Nephron progenitor cell (in vitro differentiated cells): ENCODE measurements around the gene EVI5L.
"Not testable (repeated sequence)": the region's sequence is repeated elsewhere in the genome, so short reads cannot be mapped to it uniquely, and the experiment has no call there.

ENCODE experiments used
- DNase-seq: peaks from one replicate; pipeline ENCODE4 v3.0.0; 2021
- H3K27ac Mint-ChIP-seq: 2 replicates; pipeline ENCODE4 v1.8.0; 2021; ENCODE audit warnings: mild to moderate bottlenecking, moderate library complexity, mixed read lengths
- H3K27me3 Mint-ChIP-seq: 2 replicates; pipeline ENCODE4 v1.8.0; 2021; ENCODE audit warnings: mild to moderate bottlenecking, low read depth, mixed read lengths; ENCODE audit not compliant: poor library complexity
- H3K36me3 Mint-ChIP-seq: 2 replicates; pipeline ENCODE4 v1.8.0; 2021; ENCODE audit warnings: low read depth, mixed read lengths
- H3K4me1 Mint-ChIP-seq: 2 replicates; pipeline ENCODE4 v1.8.0; 2021; ENCODE audit warnings: mixed read lengths
- H3K4me3 Mint-ChIP-seq: 2 replicates; pipeline ENCODE4 v1.8.0; 2021; ENCODE audit warnings: mild to moderate bottlenecking, moderate library complexity, mixed read lengths
- H3K9me3 Mint-ChIP-seq: 2 replicates; pipeline ENCODE4 v1.8.0; 2021; ENCODE audit warnings: mild to moderate bottlenecking, moderate library complexity, mixed read lengths
- TF ChIP-seq, protein P1 (sequence below): fragments of 200-600 bp; sonication (generic); IDR thresholded peaks from 2 replicates; pipeline ENCODE4 v1.5.0; 2021; ENCODE audit warnings: antibody characterized with exemption

Gene EVI5L

DNA sequence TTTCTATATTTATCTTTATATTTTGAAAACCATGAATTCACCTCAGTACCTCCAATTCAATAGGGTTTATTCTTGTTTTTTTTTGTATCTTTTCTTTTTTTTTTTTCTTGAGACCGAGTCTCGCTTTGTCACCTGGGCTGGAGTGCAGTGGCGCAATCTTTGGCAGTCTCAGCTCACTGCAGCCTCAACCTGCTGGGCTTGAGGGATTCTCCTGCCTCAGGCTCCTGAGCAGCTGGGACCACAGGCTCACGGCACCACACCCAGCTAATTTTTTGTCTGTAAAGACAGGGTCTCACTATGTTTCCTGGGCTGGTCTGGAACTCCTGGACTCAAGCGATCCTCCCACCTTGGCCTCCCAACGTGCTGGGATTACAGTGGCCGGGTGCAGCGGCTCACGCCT, 23.1 kb upstream of the EVI5L start:
- no peak overlapping the region for H3K4me3 Mint-ChIP-seq
- no peak overlapping the region for H3K27ac Mint-ChIP-seq
- H3K9me3 Mint-ChIP-seq = peaks cover 33% of the 10 kb centered on the region
- no peak for DNase-seq
- H3K27me3 Mint-ChIP-seq = peaks cover 32% of the 10 kb centered on the region
- TF ChIP-seq, protein P1, sequence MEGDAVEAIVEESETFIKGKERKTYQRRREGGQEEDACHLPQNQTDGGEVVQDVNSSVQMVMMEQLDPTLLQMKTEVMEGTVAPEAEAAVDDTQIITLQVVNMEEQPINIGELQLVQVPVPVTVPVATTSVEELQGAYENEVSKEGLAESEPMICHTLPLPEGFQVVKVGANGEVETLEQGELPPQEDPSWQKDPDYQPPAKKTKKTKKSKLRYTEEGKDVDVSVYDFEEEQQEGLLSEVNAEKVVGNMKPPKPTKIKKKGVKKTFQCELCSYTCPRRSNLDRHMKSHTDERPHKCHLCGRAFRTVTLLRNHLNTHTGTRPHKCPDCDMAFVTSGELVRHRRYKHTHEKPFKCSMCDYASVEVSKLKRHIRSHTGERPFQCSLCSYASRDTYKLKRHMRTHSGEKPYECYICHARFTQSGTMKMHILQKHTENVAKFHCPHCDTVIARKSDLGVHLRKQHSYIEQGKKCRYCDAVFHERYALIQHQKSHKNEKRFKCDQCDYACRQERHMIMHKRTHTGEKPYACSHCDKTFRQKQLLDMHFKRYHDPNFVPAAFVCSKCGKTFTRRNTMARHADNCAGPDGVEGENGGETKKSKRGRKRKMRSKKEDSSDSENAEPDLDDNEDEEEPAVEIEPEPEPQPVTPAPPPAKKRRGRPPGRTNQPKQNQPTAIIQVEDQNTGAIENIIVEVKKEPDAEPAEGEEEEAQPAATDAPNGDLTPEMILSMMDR = no peak
- H3K4me1 Mint-ChIP-seq = no peaks in the 10 kb centered on the region
- no peaks in the 10 kb centered on the region for H3K36me3 Mint-ChIP-seq

DNA sequence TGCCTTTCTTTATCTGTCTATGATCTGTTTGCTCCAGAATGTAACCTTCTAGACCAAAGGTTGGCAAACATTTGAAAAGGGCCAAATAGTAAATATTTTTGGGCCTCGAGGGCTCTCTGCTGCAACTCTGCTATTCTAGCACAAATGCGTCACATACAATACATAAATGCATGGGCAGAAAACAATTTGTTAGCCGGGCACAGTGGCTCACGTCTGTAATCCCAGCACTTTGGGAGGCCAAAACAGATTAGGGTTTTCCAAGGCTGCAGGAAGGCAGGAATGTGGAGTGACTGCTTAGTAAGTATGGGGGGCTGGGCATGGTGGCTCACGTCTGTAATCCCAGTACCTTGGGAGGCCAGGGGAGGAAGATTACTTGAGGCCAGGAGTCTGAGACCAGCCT, 21.9 kb upstream of the EVI5L start:
- no peak for DNase-seq

DNA sequence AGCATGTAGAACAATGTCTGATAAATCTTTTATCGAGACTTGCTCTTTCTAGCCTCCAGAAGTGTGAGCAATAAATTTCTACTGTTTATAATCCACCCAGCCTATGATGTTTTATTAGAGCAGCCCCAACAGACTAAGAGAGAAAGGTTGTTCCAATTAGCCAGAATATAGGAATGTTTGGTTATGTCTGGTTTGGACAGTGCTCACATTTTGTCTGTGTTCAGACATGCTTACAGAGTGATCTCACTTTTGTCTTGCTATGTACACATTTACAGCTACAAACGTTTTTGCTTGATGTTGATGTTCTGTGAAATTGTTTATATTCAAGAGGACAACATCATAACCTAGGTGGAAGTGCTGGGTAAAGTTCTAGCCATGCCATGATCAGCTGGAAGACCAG, 18.0 kb upstream of the EVI5L start:
- Mint-ChIP-seq H3K4me1 (no peaks in the 10 kb centered on the region), H3K9me3 (peaks cover 35% of the 10 kb centered on the region), H3K27me3 (peaks cover 47% of the 10 kb centered on the region), H3K4me3 (no peak overlapping the region), H3K27ac (no peak overlapping the region), H3K36me3 (no peaks in the 10 kb centered on the region)
- TF ChIP-seq, protein P1 = no peak
- no peak for DNase-seq

More for the DNA sequence above, 21.9 kb upstream of the EVI5L start:
- Mint-ChIP-seq H3K27ac (no peak overlapping the region), H3K4me1 (no peaks in the 10 kb centered on the region), H3K36me3 (no peaks in the 10 kb centered on the region), H3K9me3 (peaks cover 27% of the 10 kb centered on the region), H3K27me3 (peaks cover 32% of the 10 kb centered on the region), H3K4me3 (no peak overlapping the region)
- TF ChIP-seq, protein P1 = no peak

DNA sequence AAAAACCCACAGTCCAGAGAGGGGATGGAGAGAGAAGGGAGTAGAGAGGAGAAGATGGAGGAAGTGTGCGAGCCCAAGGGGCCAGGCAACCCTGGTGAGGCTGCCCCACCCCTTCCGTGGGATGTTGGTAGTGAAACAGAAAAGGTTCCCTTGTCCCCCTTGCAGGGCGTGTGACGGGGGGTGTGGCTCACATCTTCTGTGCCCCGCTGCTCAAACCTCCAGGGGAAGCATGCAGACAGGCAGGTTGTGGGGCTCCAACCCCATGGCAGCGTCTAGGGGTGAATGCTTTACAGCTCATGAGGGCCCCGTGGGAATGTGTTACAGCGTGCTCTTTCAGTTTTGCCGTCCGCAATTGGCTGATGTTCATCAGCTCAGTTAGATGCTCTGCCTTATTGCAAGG, 14.7 kb upstream of the EVI5L start:
- Mint-ChIP-seq H3K27me3 (peaks cover 59% of the 10 kb centered on the region), H3K4me3 (no peak overlapping the region), H3K27ac (no peak overlapping the region), H3K4me1 (no peaks in the 10 kb centered on the region), H3K9me3 (peaks cover 38% of the 10 kb centered on the region), H3K36me3 (no peaks in the 10 kb centered on the region)
- TF ChIP-seq, protein P1 = no peak
- no peak for DNase-seq

DNA sequence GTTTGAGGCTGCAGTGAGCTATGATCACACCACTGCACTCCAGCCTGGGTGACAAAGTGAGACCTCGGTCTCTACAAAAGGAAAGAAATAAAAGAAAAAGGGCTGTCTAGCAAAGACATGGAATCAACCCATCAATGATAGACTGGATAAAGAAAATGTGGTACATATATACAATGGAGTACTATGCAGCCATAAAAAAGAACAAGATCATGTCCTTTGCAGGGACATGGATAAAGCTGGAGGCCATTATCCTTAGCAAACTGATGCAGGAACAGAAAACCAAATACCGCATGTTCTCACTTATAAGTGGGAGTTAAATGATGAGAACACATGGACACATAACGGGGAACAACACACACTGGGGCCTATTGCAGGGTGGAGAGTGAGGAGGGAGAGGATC, 14.0 kb upstream of the EVI5L start:
- H3K36me3 Mint-ChIP-seq, H3K4me3 Mint-ChIP-seq, H3K4me1 Mint-ChIP-seq, DNase-seq, H3K27ac Mint-ChIP-seq: not testable (repeated sequence)
- peaks cover 31% of the 10 kb centered on the region for H3K9me3 Mint-ChIP-seq
- peaks cover 63% of the 10 kb centered on the region for H3K27me3 Mint-ChIP-seq

DNA sequence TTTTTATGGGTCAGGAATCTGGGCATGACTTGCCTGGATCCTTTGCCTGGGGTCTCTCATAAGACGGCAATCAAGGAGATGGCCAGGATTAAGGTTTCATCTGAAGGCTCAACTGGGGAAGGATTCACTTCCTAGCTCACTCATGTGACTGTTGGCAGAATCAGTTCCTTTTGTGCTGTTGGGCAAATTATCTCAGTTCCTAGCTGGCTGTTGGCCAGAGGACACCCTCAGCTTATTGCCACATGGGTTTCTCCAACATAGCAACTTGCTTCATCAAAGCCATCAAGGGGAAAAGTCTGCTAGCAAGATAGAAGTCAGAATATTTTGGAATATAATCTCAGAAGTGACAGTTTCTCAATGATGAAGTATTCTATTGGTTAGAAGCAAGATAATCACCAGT, 12.2 kb upstream of the EVI5L start:
- peaks cover 71% of the 10 kb centered on the region for H3K27me3 Mint-ChIP-seq
- no peak overlapping the region for H3K27ac Mint-ChIP-seq
- H3K36me3 Mint-ChIP-seq = no peaks in the 10 kb centered on the region

More for the DNA sequence above, 12.2 kb upstream of the EVI5L start:
- H3K4me3 Mint-ChIP-seq = no peak overlapping the region
- TF ChIP-seq, protein P1 = no peak
- peaks cover 20% of the 10 kb centered on the region for H3K9me3 Mint-ChIP-seq
- no peaks in the 10 kb centered on the region for H3K4me1 Mint-ChIP-seq
- no peak for DNase-seq
